Heart left ventricle (tissue), 16 donors: ENCODE data around the gene ELOVL1. TPM values are rescaled to one million over a fixed set of nuclear protein-coding genes. Genes with fewer than 3 reads are reported as not detected.

Source experiments
- ATAC-seq, 4 donors: fragments of 200-7000 bp; cut with Tn5 transposase; one replicate each; pipeline ENCODE4 v1.9.1; 2020 to 2022; ENCODE audit warnings: moderate library complexity in 4 of 4, mild to moderate bottlenecking in 3 of 4, moderate number of reproducible peaks in 1 of 4
- DNase-seq, 5 donors: peaks; one replicate each; pipeline ENCODE4 v3.0.0-alpha.2; 2020
- H3K27ac ChIP-seq, 12 donors: fragments of 200-600 bp; sonication (generic) in 4 of 12; one replicate each; pipeline versions ENCODE4 v1.5.0 to v1.8.0; 2016 to 2022; ENCODE audit warnings: mild to moderate bottlenecking in 2 of 12
- H3K27me3 ChIP-seq, 9 donors: fragments of 200-600 bp; sonication (generic) in 2 of 9; one replicate each; pipeline versions ENCODE4 v1.5.1 to v1.8.0; 2016 to 2022; ENCODE audit warnings: mild to moderate bottlenecking in 3 of 9
- H3K36me3 ChIP-seq, 9 donors: fragments of 200-600 bp; sonication (generic) in 2 of 9; one replicate each; pipeline versions ENCODE4 v1.5.0 to v1.8.0; 2018 to 2022; ENCODE audit warnings: mild to moderate bottlenecking in 2 of 9
- H3K4me1 ChIP-seq, 12 donors: fragments of 200-600 bp; sonication (generic) in 4 of 12; one replicate each; pipeline versions ENCODE4 v1.5.0 to v1.8.0; 2016 to 2022; ENCODE audit warnings: mild to moderate bottlenecking in 3 of 12
- H3K4me3 ChIP-seq, 12 donors: fragments of 200-600 bp; sonication (generic) in 4 of 12; one replicate each; pipeline versions ENCODE4 v1.5.0 to v1.8.0; 2017 to 2022; ENCODE audit warnings: mild to moderate bottlenecking in 9 of 12, moderate library complexity in 4 of 12
- H3K9me3 ChIP-seq, 12 donors: fragments of 200-600 bp; sonication (generic) in 4 of 12; one replicate each; pipeline versions ENCODE4 v1.5.0 to v1.8.0; 2016 to 2022; ENCODE audit warnings: mild to moderate bottlenecking in 1 of 12
- POLR2A ChIP-seq, 2 donors: fragments of 450-650 bp; IDR thresholded peaks; one replicate each; pipeline ENCODE4 v1.6.1; 2017; ENCODE audit warnings: antibody characterized with exemption in 2 of 2, mild to moderate bottlenecking in 2 of 2, moderate library complexity in 2 of 2
- WGBS, 4 donors: extraction: QIAGEN DNeasy Blood & Tissue Kit in 2 of 4; methylation state at CpG; one replicate each; pipeline versions ENCODE4 v1.1.5 to v1.1.7; 2013 to 2018; 5-methylcytosine and 5-hydroxymethylcytosine counted together
- intact Hi-C, 10 donors: fragments of 100-400 bp; cut with DNase I; formaldehyde crosslinking; loops; one replicate each; pipeline versions ENCODE4 v1.11.1 to v1.14.2; 2022
- microRNA-seq, 4 donors: library from miRNA; unstranded; fragments of <30 nt; microRNA quantifications; one replicate each; pipeline versions ENCODE4 to v1.2.0, GENCODE V29; 2017 to 2020
- polyA plus RNA-seq, 2 donors: library from polyadenylated mRNA; stranded (reverse); fragments of 200-250 nt; gene quantifications; one replicate each; pipeline ENCODE4 v1.2.3, GENCODE V29; 2013
- total RNA-seq, 9 donors: library from RNA; depleted of rRNA in 2 of 9; stranded (reverse); fragments of >200 nt in 2 of 9; fragmentation: NEBNext Ultra II Directional in 3 of 9; extraction: Animal tissue kit (Norgen Biotek cat#: 25700) in 3 of 9; gene quantifications; one replicate each; pipeline versions ENCODE4 v1.1.0 to v1.2.4, GENCODE V29; 2016 to 2023
- TF ChIP-seq, protein P1 (sequence below), 12 donors: fragments of 200-600 bp; sonication (generic) in 4 of 12; IDR thresholded peaks; one replicate each; pipeline versions ENCODE4 v1.5.0 to v1.8.0; 2018 to 2022; ENCODE audit warnings: antibody characterized with exemption in 12 of 12, mild to moderate bottlenecking in 5 of 12
- donor health status: ischemic (EF 13 %, LVEDD 7.1; RV severe dilation, severe dysfunction).
- donor health status: healthy with polysubstance abuse.
- donor health status: DM: no; HTN: yes; CAD: no.
- donor health status: DM: no; HTN: no; CAD: no.
- donor health status: ischemic (EF 25% LVEDD 6.9; RV normal size, moderate dysfunction).
- donor health status: ischemic (EF 25% LVEDD 5.7; RV mildly dilated, moderate dysfunction).
- donor health status: healthy.
- donor health status: DM: yes; HTN: yes; CAD: no.
- donor health status: ischemic (EF 35%, LVEDD 5.7; RV mildly dilated, moderate dysfunction).
- donor health status: nonischemic (EF 11% LVEDD 7.7; RV severe dilation, severe dysfunction).
- donor health status: DM: yes; HTN: yes; CAD: no.
- donor health status: PGD.
- donor health status: ischemic (EF 29% LVEDD 5.4; RV normal size, mild dysfunction).
- donor health status: nonischemic (EF 23%, LVEDD 6.1; RV moderate dilation, normal function).

The ELOVL1 gene
- total and polyA plus RNA-seq, 11 donors, result 22.1 to 93.4 (median 33.6) TPM

DNA sequence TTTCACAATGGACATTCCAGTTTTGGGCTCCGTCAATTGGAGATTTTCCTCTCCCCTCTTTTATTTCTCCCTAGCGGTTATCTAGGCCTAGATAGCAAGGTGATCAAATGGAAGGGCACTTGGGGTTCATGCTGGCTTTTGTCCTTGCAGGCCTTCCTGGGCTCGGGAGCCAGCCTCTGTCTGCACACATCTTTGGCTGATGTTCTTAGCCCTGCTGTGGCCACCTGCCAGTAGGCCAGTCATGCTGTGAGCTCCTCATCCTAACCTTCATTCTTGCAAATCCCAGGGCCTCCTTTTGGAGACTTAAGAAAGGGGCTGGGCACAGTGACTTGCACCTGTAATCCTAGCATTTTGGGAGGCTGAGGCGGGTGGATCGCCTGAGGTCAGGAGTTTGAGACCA, 53.6 kb downstream of the ELOVL1 start:
- TF ChIP-seq, protein P1, sequence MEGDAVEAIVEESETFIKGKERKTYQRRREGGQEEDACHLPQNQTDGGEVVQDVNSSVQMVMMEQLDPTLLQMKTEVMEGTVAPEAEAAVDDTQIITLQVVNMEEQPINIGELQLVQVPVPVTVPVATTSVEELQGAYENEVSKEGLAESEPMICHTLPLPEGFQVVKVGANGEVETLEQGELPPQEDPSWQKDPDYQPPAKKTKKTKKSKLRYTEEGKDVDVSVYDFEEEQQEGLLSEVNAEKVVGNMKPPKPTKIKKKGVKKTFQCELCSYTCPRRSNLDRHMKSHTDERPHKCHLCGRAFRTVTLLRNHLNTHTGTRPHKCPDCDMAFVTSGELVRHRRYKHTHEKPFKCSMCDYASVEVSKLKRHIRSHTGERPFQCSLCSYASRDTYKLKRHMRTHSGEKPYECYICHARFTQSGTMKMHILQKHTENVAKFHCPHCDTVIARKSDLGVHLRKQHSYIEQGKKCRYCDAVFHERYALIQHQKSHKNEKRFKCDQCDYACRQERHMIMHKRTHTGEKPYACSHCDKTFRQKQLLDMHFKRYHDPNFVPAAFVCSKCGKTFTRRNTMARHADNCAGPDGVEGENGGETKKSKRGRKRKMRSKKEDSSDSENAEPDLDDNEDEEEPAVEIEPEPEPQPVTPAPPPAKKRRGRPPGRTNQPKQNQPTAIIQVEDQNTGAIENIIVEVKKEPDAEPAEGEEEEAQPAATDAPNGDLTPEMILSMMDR (IDR thresholded peaks at IDR 0.05), result no peak
- no peak for TF ChIP-seq POLR2A (IDR thresholded peaks at IDR 0.05)
- DNase-seq (no peak), ATAC-seq (no peak)
- intact Hi-C loops, result no loop called here
- Histone ChIP-seq H3K27ac (no peak overlapping the region), H3K9me3 (no peaks in the 10 kb centered on the region), H3K36me3 (peaks cover 0 to 64% (median 7%) of the 10 kb centered on the region in 9 donors), H3K4me1 (peaks cover 0 to 7% (median 0%) of the 10 kb centered on the region in 12 donors), H3K27me3 (no peaks in the 10 kb centered on the region), H3K4me3 (no peak overlapping the region)
- WGBS, 4 donors, result 92 to 99% (median 95%) methylated on average over 5 of the region's 5 CpGs

DNA sequence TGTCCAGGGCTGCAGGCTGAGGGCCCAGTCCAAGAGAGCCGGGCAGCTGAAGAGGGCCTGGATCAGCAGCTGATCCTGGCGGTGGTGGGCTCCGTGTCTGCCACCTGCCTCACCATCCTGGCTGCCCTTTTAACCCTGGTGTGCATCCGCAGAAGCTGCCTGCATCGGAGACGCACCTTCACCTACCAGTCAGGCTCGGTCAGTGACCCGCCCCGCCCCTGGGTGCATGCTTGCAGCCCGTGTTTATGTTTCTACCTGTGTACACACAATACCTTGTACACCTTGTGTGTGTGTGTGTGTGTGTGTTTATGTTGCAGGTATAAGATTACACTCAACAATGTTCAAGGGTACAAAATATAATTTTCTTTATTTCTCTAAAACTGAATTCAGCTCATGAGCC, 54.0 kb downstream of the ELOVL1 start:
- peaks cover 0 to 9% (median 0%) of the 10 kb centered on the region in 12 donors for H3K4me1 ChIP-seq
- no peaks in the 10 kb centered on the region for H3K9me3 ChIP-seq
- no peaks in the 10 kb centered on the region for H3K27me3 ChIP-seq
- 94 to 97% (median 94%) methylated on average over 10 of the region's 10 CpGs for WGBS, 4 donors
- H3K4me3 ChIP-seq, result no peak overlapping the region
- ATAC-seq, result no peak
- TF ChIP-seq POLR2A (IDR thresholded peaks at IDR 0.05), result no peak
- TF ChIP-seq, protein P1 (IDR thresholded peaks at IDR 0.05), result no peak
- DNase-seq, result no peak
- H3K36me3 ChIP-seq, result peaks cover 0 to 64% (median 7%) of the 10 kb centered on the region in 9 donors
- no peak overlapping the region for H3K27ac ChIP-seq
- intact Hi-C loops, result no loop called here

Small RNA genes within 50 kb of the gene (microRNA-seq; reads per million reads assigned to microRNA genes)
- 1.8 to 4.1 (median 3.3) reads per million in 4 donors for gene MIR6734

Other genes starting within 250 kb of the ELOVL1 start
- gene EBNA1BP2, start 195.7 kb downstream of the ELOVL1 start, total RNA-seq, result 10 to 100 TPM; 22.8 to 62.1 (median 27.2) TPM
- 100 to 1,000 TPM in 1 of 2 donors, 10 to 100 TPM in 1; 32.9 to 166 TPM for gene EBNA1BP2, start 195.7 kb downstream of the ELOVL1 start, polyA plus RNA-seq
- under 1 TPM in 4 of 9 donors, not detected in 5; 0.07 to 0.34 (median 0.16) TPM for gene CFAP57, start 195.7 kb downstream of the ELOVL1 start, total RNA-seq
- gene CFAP57, start 195.7 kb downstream of the ELOVL1 start, polyA plus RNA-seq, result under 1 TPM; 0.08 to 0.12 TPM
- gene TMEM125, start 98.0 kb downstream of the ELOVL1 start, total RNA-seq, result under 1 TPM in 4 of 9 donors, not detected in 5; 0.15 to 0.68 (median 0.47) TPM
- under 1 TPM; 0.11 to 0.30 TPM for gene TMEM125, start 98.0 kb downstream of the ELOVL1 start, polyA plus RNA-seq
- not detected for gene C1orf210, start 82.4 kb downstream of the ELOVL1 start, total RNA-seq
- gene C1orf210, start 82.4 kb downstream of the ELOVL1 start, polyA plus RNA-seq, result not detected
- 10 to 100 TPM; 19.2 to 65.1 (median 28.4) TPM for gene TIE1, start 67.0 kb downstream of the ELOVL1 start, total RNA-seq
- gene TIE1, start 67.0 kb downstream of the ELOVL1 start, polyA plus RNA-seq, result 10 to 100 TPM; 25.1 to 37.6 TPM
- gene MPL, start 30.2 kb downstream of the ELOVL1 start, total RNA-seq, result under 1 TPM; 0.25 to 0.98 (median 0.59) TPM
- gene MPL, start 30.2 kb downstream of the ELOVL1 start, polyA plus RNA-seq, result under 1 TPM in 1 of 2 donors, not detected in 1; 0.11 TPM
- gene CDC20, start 9.0 kb downstream of the ELOVL1 start, total RNA-seq, result 10 to 100 TPM in 1 of 9 donors, 1 to 10 TPM in 5, under 1 TPM in 3; 0.45 to 16.9 (median 1.5) TPM
- under 1 TPM; 0.38 to 0.49 TPM for gene CDC20, start 9.0 kb downstream of the ELOVL1 start, polyA plus RNA-seq
- 10 to 100 TPM; 13.7 to 25.4 (median 16.9) TPM for gene MED8, start 21.8 kb upstream of the ELOVL1 start, total RNA-seq
- 10 to 100 TPM; 11.7 to 31.4 TPM for gene MED8, start 21.8 kb upstream of the ELOVL1 start, polyA plus RNA-seq
- 10 to 100 TPM; 19.0 to 39.7 (median 24.4) TPM for gene SZT2, start 21.9 kb upstream of the ELOVL1 start, total RNA-seq
- gene SZT2, start 21.9 kb upstream of the ELOVL1 start, polyA plus RNA-seq, result 10 to 100 TPM; 13.1 to 29.1 TPM
- 10 to 100 TPM; 13.9 to 30.3 (median 20.9) TPM for gene HYI, start 85.9 kb upstream of the ELOVL1 start, total RNA-seq
- gene HYI, start 85.9 kb upstream of the ELOVL1 start, polyA plus RNA-seq, result 10 to 100 TPM in 1 of 2 donors, 1 to 10 TPM in 1; 8.1 to 33.0 TPM
- gene PTPRF, start 162.9 kb upstream of the ELOVL1 start, total RNA-seq, result 10 to 100 TPM in 1 of 9 donors, 1 to 10 TPM in 8; 2.1 to 74.1 (median 6.3) TPM
- gene PTPRF, start 162.9 kb upstream of the ELOVL1 start, polyA plus RNA-seq, result 1 to 10 TPM in 1 of 2 donors, under 1 TPM in 1; 0.91 to 4.0 TPM